Spleen (tissue), 7 donors: Measurements from ENCODE around the gene EDEM1.

ENCODE experiments used
- CTCF ChIP-seq, 11 experiments: fragments of 200-600 bp in 7 of 11; fragments of 450-650 bp in 4 of 11; sonication (generic) in 4 of 11; IDR thresholded peaks in 8 of 11; conservative IDR thresholded peaks in 3 of 11; 1 replicate in 7 of 11; 2 replicates in 4 of 11; pipeline versions ENCODE4 v1.4.0 to v1.8.0; 2016 to 2021; ENCODE audit warnings: antibody characterized with exemption in 11 of 11, inconsistent platforms in 4 of 11, mild to moderate bottlenecking in 1 of 11
- POLR2A ChIP-seq, 3 donors: fragments of 450-650 bp; IDR thresholded peaks; one replicate each; pipeline ENCODE4 v1.5.1; 2017; ENCODE audit warnings: antibody characterized with exemption in 3 of 3, mild to moderate bottlenecking in 1 of 3
- POLR2AphosphoS5 ChIP-seq, 3 donors: sonication (generic); formaldehyde crosslinking; IDR thresholded peaks; one replicate each; pipeline ENCODE4 v1.5.1; 2017; ENCODE audit warnings: antibody characterized with exemption in 3 of 3
- donor health status: DM: no; HTN: no; CAD: no; lungs with moderate emphysema.
- donor health status: DM: no; HTN: no; CAD: no.
- donor health status: DM: no; HTN: no; CAD: no.

GRCh38 chr3:5168110-5168509 lies 19.4 kb upstream of the EDEM1 start:
- TF ChIP-seq CTCF (IDR thresholded peaks at IDR 0.05 in 8 of 11, conservative IDR thresholded peaks at IDR 0.05 in 3 of 11) (no peak), POLR2A (IDR thresholded peaks at IDR 0.05) (no peak), POLR2AphosphoS5 (IDR thresholded peaks at IDR 0.05) (no peak)
